RWPE2 (cell line): ENCODE measurements around the gene MAEA.

Source experiments
- ATAC-seq: fragments of 200-7000 bp; cut with Tn5 transposase; 3 replicates; pipeline ENCODE4 v1.9.1; 2021; ENCODE audit warnings: low read depth
- DNase-seq: peaks from one replicate; pipeline ENCODE4 v3.0.0-alpha.2; 2020; ENCODE audit warnings: low spot score
- H3K27ac ChIP-seq: fragments of 450-650 bp; 2 replicates; pipeline ENCODE4 v1.5.1; 2017; ENCODE audit warnings: mild to moderate bottlenecking; ENCODE audit not compliant: poor library complexity, severe bottlenecking
- H3K27me3 ChIP-seq: fragments of 250-450 bp; sonication (Bioruptor Pico); 2 replicates; pipeline ENCODE4 v1.5.1; 2021; ENCODE audit warnings: mild to moderate bottlenecking, moderate library complexity; ENCODE audit not compliant: insufficient read depth, poor library complexity, severe bottlenecking
- H3K36me3 ChIP-seq: fragments of 250-450 bp; sonication (Bioruptor Pico); 2 replicates; pipeline ENCODE4 v1.5.1; 2020; ENCODE audit warnings: low read depth, mild to moderate bottlenecking, moderate library complexity
- H3K4me1 ChIP-seq: fragments of 250-450 bp; sonication (Bioruptor Pico); 2 replicates; pipeline ENCODE4 v1.5.1; 2021; ENCODE audit warnings: mild to moderate bottlenecking, moderate library complexity; ENCODE audit not compliant: insufficient read depth, poor library complexity, severe bottlenecking
- H3K4me3 ChIP-seq: fragments of 250-450 bp; sonication (Bioruptor Pico); 2 replicates; pipeline ENCODE4 v1.5.1; 2021; ENCODE audit warnings: mild to moderate bottlenecking, moderate library complexity; ENCODE audit not compliant: severe bottlenecking
- H3K9me3 ChIP-seq: fragments of 250-450 bp; sonication (Bioruptor Pico); 2 replicates; pipeline ENCODE4 v1.5.1; 2021; ENCODE audit warnings: mild to moderate bottlenecking, moderate library complexity; ENCODE audit not compliant: severe bottlenecking
- TF ChIP-seq, protein P1 (sequence below): fragments of 450-650 bp; IDR thresholded peaks from one replicate; pipeline ENCODE4 v1.5.1; 2017; ENCODE audit warnings: mild to moderate bottlenecking, moderate library complexity; ENCODE audit not compliant: poor library complexity, severe bottlenecking

MAEA gene

DNA sequence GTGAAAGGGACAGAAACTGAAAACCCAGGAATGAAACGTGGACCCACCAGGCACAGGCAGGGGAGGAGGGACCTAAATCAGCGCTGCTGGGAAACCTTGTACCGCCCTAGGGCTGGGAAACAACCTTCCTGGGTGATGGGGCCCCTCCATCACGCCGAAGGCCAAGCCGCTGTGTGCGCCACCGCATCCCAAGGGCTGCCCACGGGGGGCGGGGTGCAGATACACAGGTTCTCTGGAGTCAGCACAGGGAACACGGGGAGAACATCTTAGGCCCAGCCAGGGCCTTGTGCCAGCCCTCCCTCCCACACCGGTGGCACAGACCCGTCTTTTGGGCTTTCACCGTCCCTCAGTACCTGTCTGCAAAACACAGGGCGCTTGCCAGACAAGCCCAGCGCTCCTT, 70.3 kb downstream of the MAEA start:
- ATAC-seq (no peak), DNase-seq (no peak)
- no peak overlapping the region for H3K27ac ChIP-seq
- H3K9me3 ChIP-seq: no peaks in the 10 kb centered on the region
- no peaks in the 10 kb centered on the region for H3K27me3 ChIP-seq
- H3K4me3 ChIP-seq: no peak overlapping the region
- TF ChIP-seq, protein P1, sequence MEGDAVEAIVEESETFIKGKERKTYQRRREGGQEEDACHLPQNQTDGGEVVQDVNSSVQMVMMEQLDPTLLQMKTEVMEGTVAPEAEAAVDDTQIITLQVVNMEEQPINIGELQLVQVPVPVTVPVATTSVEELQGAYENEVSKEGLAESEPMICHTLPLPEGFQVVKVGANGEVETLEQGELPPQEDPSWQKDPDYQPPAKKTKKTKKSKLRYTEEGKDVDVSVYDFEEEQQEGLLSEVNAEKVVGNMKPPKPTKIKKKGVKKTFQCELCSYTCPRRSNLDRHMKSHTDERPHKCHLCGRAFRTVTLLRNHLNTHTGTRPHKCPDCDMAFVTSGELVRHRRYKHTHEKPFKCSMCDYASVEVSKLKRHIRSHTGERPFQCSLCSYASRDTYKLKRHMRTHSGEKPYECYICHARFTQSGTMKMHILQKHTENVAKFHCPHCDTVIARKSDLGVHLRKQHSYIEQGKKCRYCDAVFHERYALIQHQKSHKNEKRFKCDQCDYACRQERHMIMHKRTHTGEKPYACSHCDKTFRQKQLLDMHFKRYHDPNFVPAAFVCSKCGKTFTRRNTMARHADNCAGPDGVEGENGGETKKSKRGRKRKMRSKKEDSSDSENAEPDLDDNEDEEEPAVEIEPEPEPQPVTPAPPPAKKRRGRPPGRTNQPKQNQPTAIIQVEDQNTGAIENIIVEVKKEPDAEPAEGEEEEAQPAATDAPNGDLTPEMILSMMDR: no peak
- peaks cover 20% of the 10 kb centered on the region for H3K36me3 ChIP-seq
- H3K4me1 ChIP-seq: no peaks in the 10 kb centered on the region

DNA sequence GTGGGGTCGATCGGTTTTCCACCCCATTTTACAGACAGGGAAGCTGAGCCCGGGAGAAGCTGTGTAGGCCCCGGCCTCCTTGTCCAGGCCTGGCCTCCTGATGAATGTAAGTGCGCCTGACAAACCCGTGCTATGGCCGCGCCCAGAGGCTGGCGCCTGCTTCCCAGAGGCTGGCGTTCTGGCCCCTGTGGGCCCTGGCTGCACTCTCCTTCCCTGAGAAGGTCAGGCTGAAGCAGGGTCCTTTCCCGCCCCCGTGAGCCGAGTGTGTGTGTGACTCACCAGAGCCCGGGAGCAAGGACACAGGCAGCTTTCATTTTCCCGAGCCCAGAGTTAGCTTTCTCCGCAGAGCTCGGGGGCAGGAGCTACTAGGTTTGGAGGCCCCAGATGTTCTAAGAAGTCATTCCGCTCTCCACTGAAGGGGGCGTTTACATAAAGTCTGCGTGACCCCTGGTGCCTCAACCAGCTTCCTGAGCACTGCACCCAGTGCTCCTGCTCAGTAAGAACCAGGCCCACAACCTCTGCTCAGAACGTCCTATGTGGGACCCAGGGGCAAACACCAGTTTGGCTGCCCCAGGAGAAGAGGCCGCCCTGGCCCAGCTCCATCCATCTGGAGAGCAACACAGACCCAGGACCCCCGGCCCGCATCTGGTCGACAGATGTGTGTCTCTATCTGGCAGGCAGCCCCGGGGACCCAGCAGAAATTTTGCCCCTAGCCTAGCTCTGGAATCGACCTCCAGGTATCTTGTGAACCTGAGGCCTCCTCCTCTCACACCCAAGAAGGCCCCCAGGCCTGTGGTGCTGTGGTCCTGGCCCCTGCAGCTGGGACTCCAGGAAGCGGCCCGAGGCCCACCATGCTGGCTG, 71.0 kb downstream of the MAEA start:
- no peak overlapping the region for H3K27ac ChIP-seq
- H3K4me1 ChIP-seq: no peaks in the 10 kb centered on the region
- no peak overlapping the region for H3K4me3 ChIP-seq
- no peak for ATAC-seq
- H3K36me3 ChIP-seq: peaks cover 20% of the 10 kb centered on the region
- DNase-seq: no peak
- TF ChIP-seq, protein P1: no peak
- H3K9me3 ChIP-seq: no peaks in the 10 kb centered on the region
- H3K27me3 ChIP-seq: no peaks in the 10 kb centered on the region

DNA sequence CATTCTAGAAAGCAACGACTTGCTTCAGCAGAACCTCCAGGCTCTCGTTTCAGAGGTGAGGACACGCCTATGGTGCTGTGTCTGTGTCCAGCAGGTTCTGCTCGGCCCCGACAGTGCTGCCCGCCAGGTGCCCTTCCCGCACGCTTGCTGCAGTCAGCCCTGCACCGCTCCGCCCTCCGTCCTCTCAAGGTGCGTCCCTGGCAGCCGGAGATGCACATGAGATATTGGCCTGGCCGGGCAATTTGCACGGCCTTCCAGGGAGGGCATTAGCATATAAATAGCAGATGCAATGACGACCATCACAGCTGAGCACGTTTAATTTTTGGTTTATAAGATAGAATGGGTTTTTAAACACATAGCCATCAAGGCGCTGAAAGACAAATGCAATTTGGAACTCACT, 71.7 kb downstream of the MAEA start:
- H3K4me3 ChIP-seq: no peak overlapping the region
- TF ChIP-seq, protein P1: no peak
- no peaks in the 10 kb centered on the region for H3K4me1 ChIP-seq
- DNase-seq: no peak
- H3K27me3 ChIP-seq: no peaks in the 10 kb centered on the region
- no peak overlapping the region for H3K27ac ChIP-seq
- H3K36me3 ChIP-seq: peaks cover 14% of the 10 kb centered on the region
- no peak for ATAC-seq
- H3K9me3 ChIP-seq: no peaks in the 10 kb centered on the region

DNA sequence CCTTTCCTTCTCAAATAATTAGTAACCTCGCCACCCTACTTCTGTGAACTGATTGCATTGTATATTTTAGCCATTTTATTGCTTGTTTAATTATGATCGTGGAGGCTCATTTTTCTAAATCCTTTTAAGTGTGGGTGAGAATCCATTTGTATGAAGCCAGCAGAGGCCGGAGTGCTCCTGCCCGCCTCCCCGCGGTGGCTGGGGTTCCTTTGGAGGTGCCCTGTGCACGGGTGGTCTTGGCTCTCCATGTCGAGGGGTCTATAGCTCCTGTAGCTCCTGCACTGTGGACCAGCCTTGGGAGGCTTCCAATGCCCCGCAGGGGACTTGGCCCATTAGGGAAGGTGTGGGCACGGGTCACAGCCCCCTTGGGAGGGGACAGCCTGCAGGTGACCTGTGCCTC, 72.4 kb downstream of the MAEA start:
- ATAC-seq (no peak), DNase-seq (no peak)
- Histone ChIP-seq H3K4me1 (no peaks in the 10 kb centered on the region), H3K27ac (no peak overlapping the region), H3K36me3 (peaks cover 11% of the 10 kb centered on the region), H3K27me3 (no peaks in the 10 kb centered on the region), H3K9me3 (no peaks in the 10 kb centered on the region), H3K4me3 (no peak overlapping the region)
- TF ChIP-seq, protein P1: no peak

DNA sequence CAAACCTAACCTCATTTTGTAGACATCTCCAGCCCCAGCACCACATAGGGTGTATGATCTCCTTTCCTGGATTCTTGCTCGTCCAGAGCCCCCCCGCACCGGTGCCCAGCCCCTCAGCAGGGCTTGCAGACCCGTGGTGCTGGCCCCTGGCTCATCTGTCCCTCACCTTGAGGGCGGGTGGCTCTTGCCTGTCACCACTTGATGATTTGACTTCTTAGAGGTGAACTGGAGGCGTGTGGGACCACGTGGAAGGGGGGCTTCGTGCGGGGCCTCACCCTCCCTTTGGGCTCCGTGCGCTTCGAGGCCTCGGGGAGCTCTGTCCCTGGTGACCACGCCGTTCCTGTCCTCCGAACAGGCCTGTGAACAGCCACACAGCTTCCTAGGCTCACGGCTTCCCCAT, 72.8 kb downstream of the MAEA start:
- DNase-seq: no peak
- TF ChIP-seq, protein P1: no peak

More for the DNA sequence above, 72.8 kb downstream of the MAEA start:
- no peaks in the 10 kb centered on the region for H3K9me3 ChIP-seq
- no peak overlapping the region for H3K27ac ChIP-seq
- H3K4me3 ChIP-seq: no peak overlapping the region
- no peaks in the 10 kb centered on the region for H3K4me1 ChIP-seq
- peaks cover 11% of the 10 kb centered on the region for H3K36me3 ChIP-seq
- no peaks in the 10 kb centered on the region for H3K27me3 ChIP-seq
- no peak for ATAC-seq
